Measurements from ENCODE around the gene SERPINA6. TPM values are rescaled to one million over a fixed set of nuclear protein-coding genes. Genes with fewer than 3 reads are reported as not detected.
A peak's percentile ranks its signal among the peaks of the same experiment; 100 is the strongest.

SERPINA6 gene
- total RNA-seq, 1 experiment from 2014 or later, result 0.32 TPM

GRCh38 chr14:94309721-94310120, 13.4 kb downstream of the SERPINA6 start:
- DNase-seq, result no peak
- peaks cover 14% of the 10 kb centered on the region for H3K9me3 Mint-ChIP-seq (ENCODE audit: unreplicated experiment)
- no peak for TF ChIP-seq CTCF (IDR thresholded peaks at IDR 0.05; ENCODE audit: insufficient read depth in 1 of 2, low read depth in 1 of 2, low read length in 1 of 2, severe bottlenecking in 1 of 2, unreplicated experiment in 1 of 2)
- Histone ChIP-seq H3K9me3 (no peaks in the 10 kb centered on the region), H3K4me3 (ENCODE audit: low read depth, low read length) (no peak overlapping the region), H3K27me3 (replicated peaks; ENCODE audit: control insufficient read depth, insufficient read depth, low read length) (no peaks in the 10 kb centered on the region), H3K36me3 (ENCODE audit: control insufficient read depth, insufficient read depth, low read length) (no peaks in the 10 kb centered on the region), H3K4me1 (no peaks in the 10 kb centered on the region; the same call in 1 of the 2 replicates)
- no peak overlapping the region for H3K4me3 Mint-ChIP-seq (ENCODE audit: unreplicated experiment)
- H3K36me3 Mint-ChIP-seq (ENCODE audit: insufficient read depth, unreplicated experiment), result peaks cover 4% of the 10 kb centered on the region
- H3K27ac Mint-ChIP-seq (ENCODE audit: unreplicated experiment), result no peak overlapping the region
- no TSS peak for BruUV-seq (replicated peaks)
- ChIA-PET POLR2A (no interaction called here), CTCF (interaction anchor here (0.7 kb wide), 1 partner anchor 130 kb away, joined by 4 read pairs; no protein-coding TSS in a partner anchor)
- H3K4me1 Mint-ChIP-seq (ENCODE audit: low read depth, unreplicated experiment), result no peaks in the 10 kb centered on the region
- H3K27me3 Mint-ChIP-seq (ENCODE audit: insufficient read depth, unreplicated experiment), result no peaks in the 10 kb centered on the region
- intact Hi-C loops (cut with micrococcal nuclease; ENCODE audit: unreplicated experiment), result loop anchor here (5.0 to 10.0 kb wide), 2 partner anchors 127 to 275 kb away; no protein-coding TSS in a partner anchor

GRCh38 chr14:94307410-94307992, 15.6 kb downstream of the SERPINA6 start:
- no TSS peak for BruUV-seq (replicated peaks)
- peak in 1 of 2 experiments; percentile 53 for DNase-seq
- no peaks in the 10 kb centered on the region for H3K27me3 Mint-ChIP-seq (ENCODE audit: insufficient read depth, unreplicated experiment)
- H3K4me1 ChIP-seq, result no peaks in the 10 kb centered on the region; the same call in 1 of the 2 replicates
- CTCF ChIA-PET, result interaction anchor here (0.6 kb wide), 1 partner anchor 178 kb away, joined by 4 read pairs; no protein-coding TSS in a partner anchor
- H3K27ac Mint-ChIP-seq (ENCODE audit: unreplicated experiment), result no peak overlapping the region
- no peaks in the 10 kb centered on the region for H3K27me3 ChIP-seq (replicated peaks; ENCODE audit: control insufficient read depth, insufficient read depth, low read length)
- no peaks in the 10 kb centered on the region for H3K36me3 ChIP-seq (ENCODE audit: control insufficient read depth, insufficient read depth, low read length)
- peaks cover 14% of the 10 kb centered on the region for H3K9me3 Mint-ChIP-seq (ENCODE audit: unreplicated experiment)
- peaks cover 4% of the 10 kb centered on the region for H3K36me3 Mint-ChIP-seq (ENCODE audit: insufficient read depth, unreplicated experiment)
- no peaks in the 10 kb centered on the region for H3K4me1 Mint-ChIP-seq (ENCODE audit: low read depth, unreplicated experiment)
- no peak overlapping the region for H3K4me3 ChIP-seq (ENCODE audit: low read depth, low read length)
- TF ChIP-seq CTCF (IDR thresholded peaks at IDR 0.05; ENCODE audit: insufficient read depth in 1 of 2, low read depth in 1 of 2, low read length in 1 of 2, severe bottlenecking in 1 of 2, unreplicated experiment in 1 of 2), result peak in 1 of 2 experiments; percentile 45
- POLR2A ChIA-PET, result no interaction called here
- H3K9me3 ChIP-seq, result no peaks in the 10 kb centered on the region
- H3K4me3 Mint-ChIP-seq (ENCODE audit: unreplicated experiment), result no peak overlapping the region
- intact Hi-C loops (cut with micrococcal nuclease; ENCODE audit: unreplicated experiment), result loop anchor here (2.0 to 10.0 kb wide), 3 partner anchors 125 to 273 kb away; no protein-coding TSS in a partner anchor

GRCh38 chr14:94306047-94306978, 16.8 kb downstream of the SERPINA6 start:
- CTCF ChIA-PET, result interaction anchor here (0.5 to 1.2 kb wide), 3 partner anchors 14 to 253 kb away, joined by 3 to 5 read pairs (median 3); no protein-coding TSS in a partner anchor
- intact Hi-C loops (cut with micrococcal nuclease; ENCODE audit: unreplicated experiment), result loop anchor here (2.0 to 10.0 kb wide), 3 partner anchors 124 to 272 kb away; no protein-coding TSS in a partner anchor
- no peaks in the 10 kb centered on the region for H3K36me3 ChIP-seq (ENCODE audit: control insufficient read depth, insufficient read depth, low read length)

More at GRCh38 chr14:94306047-94306978, 16.8 kb downstream of the SERPINA6 start:
- peaks cover 4% of the 10 kb centered on the region for H3K36me3 Mint-ChIP-seq (ENCODE audit: insufficient read depth, unreplicated experiment)
- H3K4me1 Mint-ChIP-seq (ENCODE audit: low read depth, unreplicated experiment), result no peaks in the 10 kb centered on the region
- TF ChIP-seq CTCF (IDR thresholded peaks at IDR 0.05; ENCODE audit: insufficient read depth in 1 of 2, low read depth in 1 of 2, low read length in 1 of 2, severe bottlenecking in 1 of 2, unreplicated experiment in 1 of 2), result no peak
- POLR2A ChIA-PET, result no interaction called here
- H3K9me3 Mint-ChIP-seq (ENCODE audit: unreplicated experiment), result peaks cover 14% of the 10 kb centered on the region
- no TSS peak for BruUV-seq (replicated peaks)
- H3K4me1 ChIP-seq, result no peaks in the 10 kb centered on the region; the same call in 1 of the 2 replicates
- H3K27me3 Mint-ChIP-seq (ENCODE audit: insufficient read depth, unreplicated experiment), result no peaks in the 10 kb centered on the region
- H3K4me3 ChIP-seq (ENCODE audit: low read depth, low read length), result no peak overlapping the region
- H3K27ac Mint-ChIP-seq (ENCODE audit: unreplicated experiment), result no peak overlapping the region
- no peak for DNase-seq
- no peaks in the 10 kb centered on the region for H3K9me3 ChIP-seq
- H3K4me3 Mint-ChIP-seq (ENCODE audit: unreplicated experiment), result no peak overlapping the region
- no peaks in the 10 kb centered on the region for H3K27me3 ChIP-seq (replicated peaks; ENCODE audit: control insufficient read depth, insufficient read depth, low read length)

Data from Caco-2 (cell line).